ENCODE measurements around the gene ZBTB3. TPM values are rescaled to one million over a fixed set of nuclear protein-coding genes. Genes with fewer than 3 reads are reported as not detected.

The ZBTB3 gene
- total and polyA plus RNA-seq, 2 of the 8 experiments (the other 6 are each of a cell fraction or from before 2014, with no cell fraction given), result 30.2 to 76.9 TPM

DNA sequence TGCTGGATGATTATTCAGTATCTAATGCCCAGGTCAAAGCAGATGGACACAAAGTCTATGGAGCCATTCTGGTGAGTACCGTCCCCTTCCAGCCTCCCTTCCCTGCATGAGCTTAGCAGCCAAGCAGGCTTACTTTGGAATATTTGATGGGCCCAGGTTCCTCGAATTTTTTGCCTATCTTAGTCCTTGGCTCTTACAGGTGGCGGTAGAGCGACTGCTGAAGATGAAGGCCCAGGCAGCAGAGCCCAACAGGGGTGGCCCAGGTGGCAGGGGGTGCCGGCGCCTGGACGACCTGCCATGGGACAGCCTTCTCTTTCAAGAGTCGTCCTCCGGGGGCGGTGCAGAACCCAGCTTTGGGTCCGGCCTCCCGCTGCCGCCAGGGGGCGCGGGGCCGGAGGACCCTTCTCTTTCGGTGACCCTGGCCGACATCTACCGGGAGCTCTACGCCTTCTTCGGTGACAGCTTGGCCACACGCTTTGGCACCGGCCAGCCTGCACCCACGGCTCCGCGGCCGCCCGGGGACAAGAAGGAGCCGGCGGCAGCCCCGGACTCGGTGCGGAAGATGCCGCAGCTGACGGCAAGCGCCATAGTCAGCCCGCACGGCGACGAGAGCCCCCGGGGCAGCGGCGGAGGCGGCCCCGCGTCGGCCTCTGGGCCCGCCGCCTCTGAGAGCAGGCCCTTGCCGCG is 32.5 kb upstream of the ZBTB3 start (continued):
- TF ChIP-seq ATF3 (IDR thresholded peaks at IDR 0.05; ENCODE audit: insufficient read depth, low read depth, low read length) (0 out of 2 replicates have a peak, but pooled peaks have one; percentile 52), TAF1 (IDR thresholded peaks at IDR 0.05; ENCODE audit: low read depth, low read length) (peak; percentile 45; the same call in 1 of the 2 replicates), KDM1A (IDR thresholded peaks at IDR 0.05; ENCODE audit: borderline replicate concordance, low read length) (peak; percentile 51; the same call in 1 of the 2 replicates), JUND (IDR thresholded peaks at IDR 0.05; ENCODE audit: low read length) (peak; percentile 47; the same call in 1 of the 2 replicates), SRF (IDR thresholded peaks at IDR 0.05; ENCODE audit: low read depth, low read length) (peak; percentile 6; the same call in 1 of the 2 replicates), POU5F1 (IDR thresholded peaks at IDR 0.05; ENCODE audit: low read depth, low read length) (no peak), CTBP2 (IDR thresholded peaks at IDR 0.05; ENCODE audit: borderline replicate concordance, insufficient read depth, insufficient read length, low read length) (peak; percentile 72), TBP (IDR thresholded peaks at IDR 0.05; ENCODE audit: low read depth, low read length) (peak; percentile 46; the same call in 1 of the 2 replicates), YY1 (IDR thresholded peaks at IDR 0.05; ENCODE audit: low read depth, low read length) (peak; percentile 76), GTF2F1 (IDR thresholded peaks at IDR 0.05; ENCODE audit: borderline replicate concordance, low read depth, low read length) (no peak), CBX8 (IDR thresholded peaks at IDR 0.05; ENCODE audit: borderline replicate concordance, low read depth, low read length) (no peak), EP300 (IDR thresholded peaks at IDR 0.05; ENCODE audit: borderline replicate concordance in 1 of 2, low read depth in 2 of 2, low read length in 2 of 2) (0 out of 3 replicates have a peak, but pooled peaks of 1 of the 2 experiments have one; percentile 6), TAF7 (optimal IDR thresholded peaks at IDR 0.05; ENCODE audit: borderline replicate concordance, low read depth, low read length) (peak; percentile 92), POLR2AphosphoS5 (IDR thresholded peaks at IDR 0.05; ENCODE audit: low read depth, low read length) (peak; percentile 16; the same call in 1 of the 2 replicates), BRCA1 (IDR thresholded peaks at IDR 0.05; ENCODE audit: low read depth, low read length) (no peak), SP4 (IDR thresholded peaks at IDR 0.05; ENCODE audit: low read length) (0 out of 2 replicates have a peak, but pooled peaks have one; percentile 43), SUZ12 (IDR thresholded peaks at IDR 0.05; ENCODE audit: low read length) (no peak), POLR2A (IDR thresholded peaks at IDR 0.05; ENCODE audit: control extremely low read depth in 1 of 2, low read depth in 2 of 2, low read length in 2 of 2) (no peak), RBBP5 (IDR thresholded peaks at IDR 0.05; ENCODE audit: borderline replicate concordance, low read depth, low read length) (peak; percentile 41; the same call in 1 of the 2 replicates), RAD21 (IDR thresholded peaks at IDR 0.05 in 1 of 2, conservative IDR thresholded peaks at IDR 0.05 in 1 of 2; ENCODE audit: low read depth in 2 of 2, low read length in 2 of 2) (peak; percentile 48 to 60), EGR1 (IDR thresholded peaks at IDR 0.05; ENCODE audit: borderline replicate concordance, low read depth, low read length) (0 out of 2 replicates have a peak, but pooled peaks have one; percentile 42)
- TF ChIP-seq, protein P1, sequence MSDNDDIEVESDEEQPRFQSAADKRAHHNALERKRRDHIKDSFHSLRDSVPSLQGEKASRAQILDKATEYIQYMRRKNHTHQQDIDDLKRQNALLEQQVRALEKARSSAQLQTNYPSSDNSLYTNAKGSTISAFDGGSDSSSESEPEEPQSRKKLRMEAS (IDR thresholded peaks at IDR 0.05), result peak; percentile 61
